Limb (tissue), 2 donors: ENCODE data around the gene MAP4K4.

ENCODE experiments used
- DNase-seq, 2 donors: peaks; one replicate each; pipeline ENCODE4 v3.0.0-alpha.2; 2016; ENCODE audit errors: extremely low spot score in 2 of 2

The MAP4K4 gene

GRCh38 chr2:101812226-101812625, 114.7 kb downstream of the MAP4K4 start:
- no peak for DNase-seq

GRCh38 chr2:101814752-101815151, 117.2 kb downstream of the MAP4K4 start:
- DNase-seq, result no peak

- no peak for DNase-seq
Observed at GRCh38 chr2:101815154-101815553, 117.6 kb downstream of the MAP4K4 start.

- peak in 1 of 2 donors; percentile 48 for DNase-seq
Observed at GRCh38 chr2:101815739-101816391, 118.4 kb downstream of the MAP4K4 start.

GRCh38 chr2:101816598-101816997, 119.1 kb downstream of the MAP4K4 start:
- DNase-seq, result no peak

- no peak for DNase-seq
Observed at GRCh38 chr2:101817481-101817880, 120.0 kb downstream of the MAP4K4 start.

- no peak for DNase-seq
Observed at GRCh38 chr2:101818531-101819451, 121.3 kb downstream of the MAP4K4 start.

GRCh38 chr2:101820519-101820918, 123.0 kb downstream of the MAP4K4 start:
- no peak for DNase-seq

GRCh38 chr2:101821059-101821805, 123.7 kb downstream of the MAP4K4 start:
- no peak for DNase-seq

- no peak for DNase-seq
Observed at GRCh38 chr2:101821828-101822458, 124.4 kb downstream of the MAP4K4 start.

- peak in 1 of 2 donors; percentile 45 for DNase-seq
Observed at GRCh38 chr2:101823347-101823791, 125.9 kb downstream of the MAP4K4 start.

GRCh38 chr2:101823859-101824258, 126.4 kb downstream of the MAP4K4 start:
- no peak for DNase-seq

- DNase-seq, result no peak
Observed at GRCh38 chr2:101826716-101827115, 129.2 kb downstream of the MAP4K4 start.

GRCh38 chr2:101827246-101827645, 129.7 kb downstream of the MAP4K4 start:
- DNase-seq, result no peak

GRCh38 chr2:101828257-101828656, 130.8 kb downstream of the MAP4K4 start:
- no peak for DNase-seq

GRCh38 chr2:101828673-101829334, 131.3 kb downstream of the MAP4K4 start:
- no peak for DNase-seq

GRCh38 chr2:101829429-101829828, 131.9 kb downstream of the MAP4K4 start:
- no peak for DNase-seq

GRCh38 chr2:101830146-101830545, 132.6 kb downstream of the MAP4K4 start:
- DNase-seq, result no peak

- no peak for DNase-seq
Observed at GRCh38 chr2:101830555-101830954, 133.0 kb downstream of the MAP4K4 start.

- peak; percentile 67 to 75 for DNase-seq
Observed at GRCh38 chr2:101831351-101831865, 133.9 kb downstream of the MAP4K4 start.

GRCh38 chr2:101832114-101832513, 134.6 kb downstream of the MAP4K4 start:
- peak in 1 of 2 donors; percentile 34 for DNase-seq
